Stimulated activated effector memory CD8-positive, alpha-beta T cell treated with anti-CD3 and anti-CD28 coated beads, Interleukin-12 subunit alpha, Interleukin-12 subunit beta, amount 100 ng/mL, for 72 hours (primary cell): ENCODE results near the gene CLEC14A.

Experiments
- ATAC-seq: fragments of 150-1000 bp; cut with Tn5 transposase; 2 replicates; pipeline ENCODE4 v1.10.0; 2021
- DNase-seq, 2 donors: peaks; one replicate each; pipeline ENCODE4 v3.0.0; 2021 to 2022; ENCODE audit warnings: low spot score in 2 of 2
- H3K27ac Mint-ChIP-seq: one replicate; pipeline ENCODE4 v1.8.0; 2022; ENCODE audit warnings: mild to moderate bottlenecking, mixed read lengths
- H3K36me3 Mint-ChIP-seq: one replicate; pipeline ENCODE4 v1.8.0; 2022; ENCODE audit warnings: mild to moderate bottlenecking, mixed read lengths
- H3K4me1 Mint-ChIP-seq: one replicate; pipeline ENCODE4 v1.8.0; 2022; ENCODE audit warnings: mixed read lengths
- H3K4me3 Mint-ChIP-seq: one replicate; pipeline ENCODE4 v1.8.0; 2022; ENCODE audit warnings: mild to moderate bottlenecking, mixed read lengths
- H3K9me3 Mint-ChIP-seq: one replicate; pipeline ENCODE4 v1.8.0; 2022; ENCODE audit warnings: mixed read lengths

Gene CLEC14A, protein sequence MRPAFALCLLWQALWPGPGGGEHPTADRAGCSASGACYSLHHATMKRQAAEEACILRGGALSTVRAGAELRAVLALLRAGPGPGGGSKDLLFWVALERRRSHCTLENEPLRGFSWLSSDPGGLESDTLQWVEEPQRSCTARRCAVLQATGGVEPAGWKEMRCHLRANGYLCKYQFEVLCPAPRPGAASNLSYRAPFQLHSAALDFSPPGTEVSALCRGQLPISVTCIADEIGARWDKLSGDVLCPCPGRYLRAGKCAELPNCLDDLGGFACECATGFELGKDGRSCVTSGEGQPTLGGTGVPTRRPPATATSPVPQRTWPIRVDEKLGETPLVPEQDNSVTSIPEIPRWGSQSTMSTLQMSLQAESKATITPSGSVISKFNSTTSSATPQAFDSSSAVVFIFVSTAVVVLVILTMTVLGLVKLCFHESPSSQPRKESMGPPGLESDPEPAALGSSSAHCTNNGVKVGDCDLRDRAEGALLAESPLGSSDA

DNA sequence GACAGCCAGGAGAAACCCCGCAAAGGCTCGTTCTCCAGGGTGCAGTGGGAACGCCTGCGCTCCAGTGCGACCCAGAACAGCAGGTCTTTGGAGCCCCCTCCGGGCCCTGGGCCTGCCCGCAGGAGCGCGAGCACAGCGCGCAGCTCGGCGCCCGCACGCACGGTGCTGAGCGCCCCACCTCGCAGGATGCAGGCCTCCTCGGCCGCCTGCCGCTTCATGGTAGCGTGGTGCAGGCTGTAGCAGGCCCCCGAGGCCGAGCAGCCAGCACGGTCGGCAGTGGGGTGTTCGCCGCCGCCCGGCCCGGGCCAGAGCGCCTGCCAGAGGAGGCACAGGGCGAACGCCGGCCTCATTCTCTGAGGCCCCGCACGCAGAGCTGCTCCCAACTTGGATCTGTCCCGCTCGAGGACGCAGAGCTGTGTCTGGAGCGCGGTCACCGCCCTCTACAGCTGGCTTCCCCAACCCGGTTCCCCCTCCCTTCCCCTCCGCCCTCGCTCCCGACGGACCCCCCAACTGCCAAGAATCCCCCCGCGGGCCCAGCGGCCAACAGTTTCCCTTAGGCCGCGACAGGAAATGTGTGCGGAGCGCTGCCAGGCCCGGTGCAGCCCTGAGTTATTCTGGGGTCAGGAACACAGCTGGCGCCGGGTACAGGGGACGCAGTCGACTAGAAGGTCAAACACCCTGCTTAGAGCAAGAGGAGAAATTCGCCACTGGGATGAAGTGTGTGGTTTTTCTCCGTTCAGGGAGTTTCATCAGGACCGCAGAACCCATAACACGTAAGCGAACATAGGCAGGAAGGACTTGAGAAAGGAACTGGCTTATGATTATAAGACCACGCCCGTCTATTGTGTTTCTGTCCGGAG lies at the start of gene CLEC14A:
Gene CLEC14A, minus strand, starts transcription at position 421 of the 860 bp plus-strand sequence. Its CDS starts 71 bp downstream, at position 350.
- H3K27ac Mint-ChIP-seq: no peak within 1 kb of the TSS
- ATAC-seq (peak; percentile 69), DNase-seq (no peak)
- no peaks in the 10 kb centered on the region for H3K36me3 Mint-ChIP-seq
- H3K9me3 Mint-ChIP-seq: peaks cover 4% of the 10 kb centered on the region
- peak within 1 kb of the TSS; percentile 23 for H3K4me3 Mint-ChIP-seq
- no peaks in the 10 kb centered on the region for H3K4me1 Mint-ChIP-seq

DNA sequence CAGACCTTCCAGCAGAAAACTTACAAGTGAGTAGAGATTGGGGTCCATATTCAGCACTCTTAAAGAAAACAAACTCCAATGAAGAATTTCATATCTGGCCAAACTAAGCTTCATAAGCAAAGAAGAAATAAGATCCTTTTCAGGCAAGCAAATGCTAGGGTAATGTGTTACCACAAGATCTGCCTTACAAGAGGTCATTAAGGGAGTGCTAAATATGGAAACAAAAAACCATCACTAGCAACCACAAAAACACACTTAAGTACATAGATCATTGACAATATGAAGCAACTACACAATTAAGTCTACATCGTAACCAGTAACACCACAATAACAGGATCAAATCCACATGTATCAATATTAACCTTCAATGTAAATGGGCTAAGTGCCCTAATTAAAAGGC lies 47.1 kb upstream of the CLEC14A start:
- no peak overlapping the region for H3K4me3 Mint-ChIP-seq
- no peak for ATAC-seq
- no peaks in the 10 kb centered on the region for H3K36me3 Mint-ChIP-seq
- H3K9me3 Mint-ChIP-seq: peaks cover 12% of the 10 kb centered on the region
- DNase-seq: no peak
- H3K27ac Mint-ChIP-seq: no peak overlapping the region
- H3K4me1 Mint-ChIP-seq: no peaks in the 10 kb centered on the region

DNA sequence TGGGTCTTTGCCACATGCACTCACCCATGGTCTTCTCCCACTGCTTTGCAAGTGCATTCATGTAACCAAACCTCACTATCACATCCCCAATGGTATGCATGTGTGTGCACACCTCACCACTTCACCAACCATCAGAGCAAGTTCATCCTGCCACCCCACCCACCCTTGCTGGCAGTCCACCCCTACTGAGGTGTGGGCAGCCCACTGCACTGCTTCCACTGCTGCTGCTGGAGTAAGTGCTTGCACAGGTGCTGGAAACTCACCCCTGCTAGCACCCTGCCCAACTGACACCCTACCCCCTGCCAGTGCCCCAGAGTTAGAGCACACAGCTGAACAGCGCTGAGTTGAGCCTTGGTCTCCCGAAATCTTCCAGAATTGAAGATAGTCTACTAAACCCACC lies 46.1 kb upstream of the CLEC14A start:
- no peaks in the 10 kb centered on the region for H3K36me3 Mint-ChIP-seq
- no peak for DNase-seq
- ATAC-seq: peak; percentile 26
- H3K4me3 Mint-ChIP-seq: no peak overlapping the region
- H3K4me1 Mint-ChIP-seq: no peaks in the 10 kb centered on the region
- H3K27ac Mint-ChIP-seq: no peak overlapping the region
- peaks cover 12% of the 10 kb centered on the region for H3K9me3 Mint-ChIP-seq

DNA sequence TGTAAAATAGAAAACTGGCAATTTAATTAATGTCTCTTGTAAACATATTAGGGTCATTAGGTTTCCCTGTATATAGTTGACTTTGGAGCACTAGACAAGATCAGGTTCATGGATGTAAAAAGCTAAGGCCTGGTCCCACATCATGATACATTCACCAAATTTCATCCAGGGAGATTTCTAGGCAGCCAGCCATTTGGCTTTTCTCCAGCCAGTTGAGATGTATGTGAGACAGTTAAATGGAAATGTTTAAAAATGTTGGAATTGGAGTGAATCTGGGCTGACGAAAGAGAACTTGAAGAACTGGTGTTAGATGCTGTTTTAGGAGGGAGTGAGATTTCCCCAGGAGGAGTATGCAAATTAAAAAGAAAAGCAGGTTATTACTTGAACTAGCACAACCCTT lies 41.8 kb upstream of the CLEC14A start:
- Mint-ChIP-seq H3K4me3 (no peak overlapping the region), H3K27ac (no peak overlapping the region), H3K9me3 (peaks cover 9% of the 10 kb centered on the region), H3K36me3 (no peaks in the 10 kb centered on the region), H3K4me1 (no peaks in the 10 kb centered on the region)
- ATAC-seq: no peak
- no peak for DNase-seq

DNA sequence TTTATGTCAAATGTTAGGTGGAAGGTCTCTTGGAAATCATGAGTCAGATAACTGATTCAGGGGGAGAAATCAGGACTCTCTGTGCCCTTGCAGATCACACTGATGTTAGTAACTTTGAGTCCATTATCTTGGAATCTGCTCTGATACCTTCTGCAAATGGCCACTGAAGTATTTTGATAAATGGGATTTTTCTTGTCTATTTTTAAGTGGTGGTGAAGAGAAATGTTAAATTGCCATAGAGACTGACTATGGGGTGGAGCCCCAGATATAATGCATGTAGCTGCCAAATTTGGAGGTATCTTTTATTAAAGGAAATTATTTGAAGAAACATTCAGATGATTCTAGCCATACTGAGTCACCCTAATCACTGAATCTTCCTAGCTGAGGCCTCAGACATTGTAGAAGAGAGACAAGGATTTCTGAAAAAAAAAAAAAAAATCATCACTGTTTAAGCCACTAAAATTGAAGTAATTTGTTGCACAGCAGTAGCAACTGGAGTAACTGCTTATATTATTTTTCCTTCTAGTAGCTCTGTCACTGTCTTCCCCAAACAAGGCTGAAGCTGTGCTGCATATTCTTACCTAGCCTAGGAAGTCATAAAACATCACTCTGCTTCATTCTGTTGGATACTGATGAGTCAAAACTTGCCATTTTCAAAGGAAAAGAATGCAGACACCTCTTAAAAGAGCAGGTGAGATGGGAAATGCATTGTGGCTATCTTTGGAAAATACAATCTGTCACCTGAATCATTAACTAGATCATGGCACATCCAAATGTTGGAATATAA lies 36.0 kb upstream of the CLEC14A start:
- Mint-ChIP-seq H3K4me3 (no peak overlapping the region), H3K9me3 (peaks cover 5% of the 10 kb centered on the region), H3K4me1 (no peaks in the 10 kb centered on the region), H3K36me3 (no peaks in the 10 kb centered on the region), H3K27ac (no peak overlapping the region)
- no peak for DNase-seq
- ATAC-seq: no peak

DNA sequence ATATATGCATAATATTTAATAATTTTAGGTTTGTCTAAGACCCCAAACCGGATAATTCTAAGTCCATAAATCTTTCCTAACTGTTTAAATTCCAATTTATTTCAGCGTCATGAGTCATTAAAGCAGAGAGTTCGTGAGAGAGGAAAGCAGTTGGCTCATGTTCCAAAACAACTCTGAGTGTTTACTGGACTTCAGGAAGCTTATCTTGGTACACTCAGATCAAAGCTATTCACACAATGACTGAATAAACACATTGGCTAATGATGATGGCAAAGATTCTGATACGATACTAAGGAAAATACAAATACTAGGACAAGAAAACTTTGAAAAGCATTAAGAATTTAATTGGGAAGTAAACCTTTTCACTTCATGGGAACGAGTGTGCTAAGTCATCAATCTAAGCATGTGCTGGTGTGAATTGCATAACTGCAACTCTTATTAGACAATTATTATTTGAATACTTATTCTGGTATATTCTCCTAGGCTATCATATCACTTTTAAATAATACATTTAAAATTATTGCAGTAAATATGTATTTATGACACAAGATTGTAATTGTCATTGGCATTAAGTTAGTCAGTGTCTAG lies 34.8 kb upstream of the CLEC14A start:
- Mint-ChIP-seq H3K9me3 (peaks cover 2% of the 10 kb centered on the region), H3K4me3 (no peak overlapping the region), H3K36me3 (no peaks in the 10 kb centered on the region), H3K27ac (no peak overlapping the region), H3K4me1 (no peaks in the 10 kb centered on the region)
- ATAC-seq (no peak), DNase-seq (no peak)

DNA sequence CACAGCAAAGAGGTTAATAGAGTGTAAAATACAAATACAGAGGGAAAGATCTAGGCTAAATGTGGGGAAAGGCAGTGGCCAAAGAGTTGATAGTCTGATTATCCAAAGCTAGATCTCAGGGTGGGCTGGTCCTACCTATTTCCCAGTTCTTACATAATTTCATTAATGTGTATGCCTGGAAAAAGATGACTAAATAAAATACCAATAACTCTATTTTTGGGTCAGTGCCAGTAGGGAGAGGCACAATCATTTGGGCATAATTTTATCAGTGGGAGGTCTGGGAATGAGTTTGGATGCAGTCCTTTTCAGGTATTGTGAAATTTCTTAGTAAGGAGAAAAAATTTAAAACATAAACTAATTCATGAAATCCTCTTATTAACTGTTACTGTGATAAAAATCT lies 30.6 kb upstream of the CLEC14A start:
- Mint-ChIP-seq H3K36me3 (no peaks in the 10 kb centered on the region), H3K27ac (no peak overlapping the region), H3K4me3 (no peak overlapping the region), H3K4me1 (no peaks in the 10 kb centered on the region), H3K9me3 (peaks cover 8% of the 10 kb centered on the region)
- ATAC-seq (no peak), DNase-seq (no peak)

DNA sequence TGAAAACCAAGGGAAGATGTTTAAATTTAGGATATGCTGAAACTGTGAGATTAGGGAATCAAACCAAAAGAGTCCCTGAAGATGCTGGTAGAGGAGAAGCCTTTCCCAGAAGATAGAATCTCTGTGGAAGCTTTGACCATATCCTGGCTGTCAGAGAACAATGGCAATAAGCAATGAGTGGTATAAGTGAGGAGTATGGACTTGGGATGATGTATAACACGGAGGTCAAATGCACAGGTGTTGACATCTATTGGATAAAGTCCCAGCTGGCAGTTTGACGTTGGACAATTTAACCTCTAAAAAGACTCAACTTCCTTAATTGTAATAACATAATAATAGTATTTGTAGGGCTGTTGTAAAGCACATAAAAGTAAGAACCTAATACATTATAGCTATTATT lies 30.1 kb upstream of the CLEC14A start:
- Mint-ChIP-seq H3K4me1 (no peaks in the 10 kb centered on the region), H3K27ac (no peak overlapping the region), H3K9me3 (peaks cover 8% of the 10 kb centered on the region), H3K36me3 (no peaks in the 10 kb centered on the region), H3K4me3 (no peak overlapping the region)
- no peak for ATAC-seq
- no peak for DNase-seq

DNA sequence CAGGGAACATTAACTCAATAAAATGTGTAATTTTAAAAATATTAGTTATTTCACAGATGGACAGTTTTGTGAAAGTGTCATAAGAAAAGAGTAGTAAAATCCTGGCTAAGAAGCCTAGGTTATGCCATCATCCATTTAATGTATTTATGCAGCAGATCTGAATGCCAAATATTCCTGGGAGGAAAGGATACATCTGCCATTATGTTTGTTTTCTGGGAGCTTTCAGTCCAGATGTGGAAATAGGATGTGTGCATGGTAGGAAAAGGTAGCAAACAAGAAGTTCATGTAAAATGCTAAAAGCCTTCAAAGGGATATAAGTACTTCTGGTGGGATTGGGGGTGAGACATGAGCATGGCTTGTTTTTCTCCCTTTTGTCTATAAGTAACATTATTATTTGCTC lies 27.0 kb upstream of the CLEC14A start:
- ATAC-seq: no peak

DNA sequence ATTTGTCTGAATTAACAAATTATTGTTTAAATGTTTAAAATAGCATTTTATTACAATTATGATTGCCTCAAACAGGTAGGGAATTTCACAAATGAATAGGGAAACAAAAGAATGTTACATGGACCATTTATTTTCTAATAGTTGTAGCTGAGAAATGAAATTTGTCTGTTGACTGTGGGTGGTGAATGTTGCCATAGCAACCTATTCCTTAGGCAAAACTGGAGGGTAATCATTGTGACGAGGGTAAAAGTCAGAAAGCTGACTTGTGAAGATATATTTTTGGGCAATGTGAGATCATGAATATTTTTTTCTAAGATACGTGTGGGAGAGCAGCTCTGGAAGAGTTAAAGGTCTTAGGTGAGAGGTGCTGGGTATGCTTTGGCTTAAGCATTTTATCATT lies 24.2 kb upstream of the CLEC14A start:
- ATAC-seq: no peak
- Mint-ChIP-seq H3K4me3 (no peak overlapping the region), H3K27ac (no peak overlapping the region), H3K36me3 (no peaks in the 10 kb centered on the region), H3K9me3 (peaks cover under 1% of the 10 kb centered on the region), H3K4me1 (no peaks in the 10 kb centered on the region)
- no peak for DNase-seq

More for the DNA sequence above, 27.0 kb upstream of the CLEC14A start:
- Mint-ChIP-seq H3K36me3 (no peaks in the 10 kb centered on the region), H3K4me1 (no peaks in the 10 kb centered on the region), H3K27ac (no peak overlapping the region), H3K9me3 (peaks cover 8% of the 10 kb centered on the region), H3K4me3 (no peak overlapping the region)
- DNase-seq: no peak

DNA sequence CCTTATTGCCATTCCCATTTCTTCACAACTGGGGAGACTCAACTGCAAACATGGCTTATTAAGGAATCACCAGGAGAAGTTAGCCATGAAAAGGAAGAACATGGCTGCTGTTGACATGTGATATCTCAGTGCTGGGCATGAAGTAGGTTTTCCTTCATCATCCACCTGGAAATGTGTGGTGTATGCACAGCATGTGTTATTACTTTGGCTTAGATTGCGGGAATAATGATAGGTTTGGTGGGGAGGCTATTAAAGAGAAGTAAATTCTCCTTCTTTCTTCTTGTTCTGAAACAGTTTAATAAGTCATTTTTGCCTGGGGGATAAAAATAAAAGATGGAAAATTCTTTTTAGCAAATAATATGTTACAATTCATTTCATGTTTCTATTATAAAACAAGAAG lies 23.7 kb upstream of the CLEC14A start:
- ATAC-seq: no peak
- no peaks in the 10 kb centered on the region for H3K36me3 Mint-ChIP-seq
- no peak overlapping the region for H3K4me3 Mint-ChIP-seq
- H3K27ac Mint-ChIP-seq: no peak overlapping the region
- H3K4me1 Mint-ChIP-seq: no peaks in the 10 kb centered on the region
- no peak for DNase-seq
- H3K9me3 Mint-ChIP-seq: no peaks in the 10 kb centered on the region

DNA sequence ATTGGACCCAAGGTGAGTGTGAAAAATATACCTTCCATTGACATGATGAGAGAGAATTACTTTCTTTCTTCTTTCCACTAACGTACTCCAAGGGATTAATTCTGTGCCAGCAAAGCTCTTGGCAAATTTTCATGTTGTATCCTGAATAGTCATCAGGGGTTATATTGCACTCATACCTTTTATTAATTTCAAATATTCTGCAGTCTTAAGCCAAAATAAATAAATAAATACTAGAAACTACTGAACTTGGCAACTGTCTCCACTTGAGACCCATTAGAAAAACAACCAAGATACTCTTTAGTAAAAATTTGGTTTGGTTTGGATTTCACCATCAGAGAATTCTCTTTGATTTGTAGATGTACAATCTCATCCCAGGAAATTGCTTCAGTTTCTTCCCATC lies 22.1 kb upstream of the CLEC14A start:
- H3K9me3 Mint-ChIP-seq: no peaks in the 10 kb centered on the region
- no peaks in the 10 kb centered on the region for H3K4me1 Mint-ChIP-seq

DNA sequence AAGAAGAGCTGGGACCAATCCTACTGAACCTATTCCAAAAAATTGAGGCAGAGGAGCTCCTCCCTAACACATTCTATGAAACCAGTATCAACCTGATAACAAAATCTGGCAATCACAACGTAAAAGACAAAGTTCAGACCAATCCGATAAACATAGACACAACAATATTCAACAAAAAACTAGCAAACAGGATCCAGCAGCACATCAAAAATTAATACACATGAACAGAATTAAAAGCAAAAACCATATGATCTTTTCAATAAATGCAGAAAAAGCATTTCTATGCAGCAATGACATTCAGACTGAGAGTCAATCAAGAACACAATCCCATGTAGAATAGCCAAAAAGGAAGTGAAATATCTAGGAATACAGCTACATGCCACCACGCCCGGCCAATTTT lies 7.0 kb upstream of the CLEC14A start:
- DNase-seq: no peak
- no peaks in the 10 kb centered on the region for H3K4me1 Mint-ChIP-seq
- no peak overlapping the region for H3K27ac Mint-ChIP-seq
- ATAC-seq: no peak
- no peak overlapping the region for H3K4me3 Mint-ChIP-seq
- no peaks in the 10 kb centered on the region for H3K36me3 Mint-ChIP-seq
- peaks cover 18% of the 10 kb centered on the region for H3K9me3 Mint-ChIP-seq

More for the DNA sequence above, 22.1 kb upstream of the CLEC14A start:
- H3K27ac Mint-ChIP-seq: no peak overlapping the region
- ATAC-seq (no peak), DNase-seq (no peak)
- no peaks in the 10 kb centered on the region for H3K36me3 Mint-ChIP-seq
- no peak overlapping the region for H3K4me3 Mint-ChIP-seq

DNA sequence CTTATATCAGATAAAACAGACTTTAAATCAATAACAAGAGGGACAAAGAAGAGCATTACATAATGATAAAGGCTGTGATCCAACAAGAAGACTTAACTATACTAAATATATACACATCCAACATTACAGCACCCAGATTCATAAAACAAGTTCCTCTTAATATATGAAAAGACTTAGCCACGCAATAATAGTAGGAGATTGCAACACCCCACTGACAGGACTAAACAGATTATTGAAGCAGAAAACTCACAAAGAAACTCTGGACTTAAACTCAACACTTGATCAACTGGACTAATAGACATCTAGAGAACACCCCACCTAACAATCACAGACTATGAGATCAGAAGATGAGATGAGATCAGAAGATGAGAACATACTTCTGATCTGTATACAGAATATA lies 5.7 kb upstream of the CLEC14A start:
- Mint-ChIP-seq H3K9me3 (peaks cover 16% of the 10 kb centered on the region), H3K36me3 (no peaks in the 10 kb centered on the region), H3K27ac (no peak overlapping the region), H3K4me3 (no peak overlapping the region), H3K4me1 (no peaks in the 10 kb centered on the region)
- ATAC-seq (peak; percentile 32), DNase-seq (no peak)

DNA sequence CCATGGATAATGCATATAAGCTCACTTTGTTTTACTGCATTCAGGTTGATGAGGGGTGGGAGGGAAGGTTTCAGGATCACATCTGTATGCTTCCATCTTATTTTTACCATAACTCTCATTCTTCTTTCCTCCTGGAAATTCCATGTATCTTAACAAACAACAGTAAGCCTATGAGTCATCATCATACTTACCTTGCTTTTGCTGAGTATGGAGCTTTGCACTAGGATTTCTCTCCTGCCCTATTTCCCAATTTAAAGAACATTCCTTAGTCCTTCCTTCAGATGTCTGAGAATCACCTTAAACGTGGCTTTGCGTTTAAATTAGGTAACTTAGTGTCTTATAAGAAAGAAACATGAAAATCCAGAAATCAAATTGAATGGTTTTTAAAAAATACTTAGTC lies 1.6 kb upstream of the CLEC14A start:
- DNase-seq (no peak), ATAC-seq (no peak)
- no peaks in the 10 kb centered on the region for H3K36me3 Mint-ChIP-seq
- no peak overlapping the region for H3K4me3 Mint-ChIP-seq
- H3K27ac Mint-ChIP-seq: no peak overlapping the region
- H3K9me3 Mint-ChIP-seq: peaks cover 9% of the 10 kb centered on the region
- H3K4me1 Mint-ChIP-seq: no peaks in the 10 kb centered on the region
